ENCODE measurements around the gene RPS19.

Gene RPS19

GRCh38 chr19:41917676-41918075, 57.6 kb downstream of the RPS19 start:
- no peak for DNase-seq

DNA sequence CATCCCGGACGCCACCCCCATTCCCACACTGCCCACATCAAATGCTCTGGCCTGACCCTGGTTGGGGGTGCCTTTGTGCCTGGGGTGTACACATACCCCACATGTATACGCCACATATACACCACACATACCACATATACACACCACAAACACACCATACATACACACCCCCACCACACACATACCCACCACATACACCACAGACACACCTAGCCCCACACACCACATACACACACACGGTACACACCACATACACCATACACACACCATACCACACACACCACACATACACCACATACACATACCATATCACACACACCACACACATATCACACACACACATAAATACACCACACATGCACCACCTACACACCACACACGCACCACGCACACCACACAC, 58.0 kb downstream of the RPS19 start:
- no peak for DNase-seq

DNA sequence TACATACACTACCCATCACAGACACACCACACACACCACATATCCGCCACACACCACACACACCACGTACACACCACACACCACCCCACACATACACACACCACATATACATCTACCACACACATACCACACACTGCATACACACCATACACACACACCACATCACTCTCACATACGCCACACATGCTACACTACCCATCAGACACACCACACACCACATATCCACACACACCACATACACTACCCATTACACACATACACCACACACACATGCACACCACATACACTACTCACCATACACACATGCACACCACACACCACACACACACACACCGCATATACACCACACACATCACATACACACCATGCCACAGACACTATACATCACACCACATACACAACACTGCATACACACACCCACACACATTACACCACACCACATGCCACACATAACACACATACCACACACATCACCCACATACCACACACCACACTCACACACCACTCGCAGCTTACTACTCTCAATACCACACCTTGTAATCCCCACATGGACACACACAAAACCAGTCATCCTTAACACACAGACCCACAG, 58.7 kb downstream of the RPS19 start:
- no peak for DNase-seq

- no peak for DNase-seq
Measured at GRCh38 chr19:41919948-41920712, 60.1 kb downstream of the RPS19 start.

- DNase-seq = no peak
Measured at GRCh38 chr19:41920882-41921576, 61.0 kb downstream of the RPS19 start.

DNA sequence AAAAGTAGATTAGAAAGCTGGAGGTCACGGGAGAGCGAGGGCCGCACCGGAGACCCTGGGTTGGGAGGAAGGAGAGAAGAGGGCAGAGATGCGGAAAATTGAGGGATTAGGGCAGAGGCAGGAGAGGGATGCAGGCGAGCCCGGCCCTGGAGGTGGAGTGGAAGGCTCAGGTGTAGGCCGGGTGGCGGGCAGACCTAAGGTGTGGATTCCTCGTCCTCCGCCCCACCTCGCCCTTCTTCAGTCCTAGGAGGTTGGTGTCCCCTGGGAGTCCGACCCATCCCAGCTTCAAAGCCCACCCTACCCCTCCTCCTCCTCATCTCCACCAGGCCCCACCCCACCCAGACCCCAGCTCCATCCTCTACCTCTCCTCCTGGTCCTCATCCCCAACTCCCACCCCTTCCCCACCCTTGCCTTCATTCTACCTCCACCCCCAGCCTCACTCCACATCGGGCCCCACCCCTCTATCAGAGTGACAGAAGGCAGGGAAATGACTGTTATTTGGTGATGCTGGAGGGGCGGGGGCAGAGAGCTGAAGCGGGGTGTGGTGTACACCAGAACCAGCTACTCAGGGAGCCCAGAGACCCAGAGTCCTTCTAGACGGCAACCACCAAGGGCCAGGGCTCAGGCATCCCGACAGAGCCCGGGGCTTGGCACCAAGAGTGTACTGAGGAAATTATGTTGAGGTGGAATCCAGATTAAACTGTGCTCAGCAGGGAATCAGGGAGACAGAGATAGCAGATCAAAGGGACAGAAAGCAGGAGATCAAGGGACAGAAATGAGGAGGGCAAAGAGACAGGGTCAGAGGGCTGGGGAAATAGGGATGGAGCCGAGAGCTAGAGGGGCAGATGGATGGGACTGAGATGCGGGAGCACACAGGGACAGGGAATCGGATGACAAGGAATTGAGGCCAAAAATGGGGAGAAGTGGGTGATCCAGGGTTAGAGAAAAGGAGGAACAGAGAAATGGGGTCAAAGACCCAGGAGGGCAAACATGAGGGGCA, 61.8 kb downstream of the RPS19 start:
- DNase-seq = no peak
